ENCODE measurements around the gene SOX18. TPM values are rescaled to one million over a fixed set of nuclear protein-coding genes. Genes with fewer than 3 reads are reported as not detected.

Gene SOX18
- total RNA-seq, 1 donor from 2014 or later: 48.3 TPM

DNA sequence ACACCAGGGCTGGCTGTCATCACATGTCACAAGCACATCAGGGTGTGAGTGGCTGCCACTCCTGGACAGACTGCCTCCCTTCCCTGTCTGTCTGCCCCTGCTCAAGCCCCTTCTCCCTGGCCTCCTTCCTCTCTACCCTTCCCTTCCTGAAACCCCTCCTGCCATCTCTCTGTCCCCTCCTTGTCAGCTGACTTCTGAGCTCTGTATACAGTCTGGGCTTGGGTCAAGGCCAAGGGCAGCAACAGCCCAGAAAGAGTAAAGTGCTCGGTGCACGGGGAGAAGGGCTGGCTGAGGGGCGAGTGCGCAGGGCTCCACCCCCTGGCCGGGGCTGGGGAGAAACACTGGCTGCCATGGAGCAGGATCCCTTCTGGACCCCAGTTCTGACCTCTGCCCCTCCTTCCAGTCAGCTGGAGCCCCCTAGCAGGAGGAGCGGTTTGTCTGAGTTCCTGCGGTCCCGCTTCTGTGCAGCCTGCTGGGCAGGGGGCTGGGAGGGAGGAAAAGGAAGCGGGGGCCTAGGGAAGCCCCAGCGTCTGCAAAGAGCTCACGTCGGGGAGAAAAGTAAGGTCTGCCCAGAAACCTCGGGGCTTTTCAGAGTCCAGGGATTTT is 32.8 kb upstream of the SOX18 start:
- no peak overlapping the region for H3K4me3 ChIP-seq
- DNase-seq (no peak), ATAC-seq (no peak)
- H3K4me1 ChIP-seq: peaks cover 46% of the 10 kb centered on the region
- peaks cover 29% of the 10 kb centered on the region for H3K27me3 ChIP-seq (ENCODE audit: low read depth)
- no peak for TF ChIP-seq CTCF (IDR thresholded peaks at IDR 0.05)
- no peak overlapping the region for H3K27ac ChIP-seq
- intact Hi-C loops (cut with DNase I): no loop called here
- H3K9me3 ChIP-seq: no peaks in the 10 kb centered on the region
- H3K36me3 ChIP-seq: no peaks in the 10 kb centered on the region

DNA sequence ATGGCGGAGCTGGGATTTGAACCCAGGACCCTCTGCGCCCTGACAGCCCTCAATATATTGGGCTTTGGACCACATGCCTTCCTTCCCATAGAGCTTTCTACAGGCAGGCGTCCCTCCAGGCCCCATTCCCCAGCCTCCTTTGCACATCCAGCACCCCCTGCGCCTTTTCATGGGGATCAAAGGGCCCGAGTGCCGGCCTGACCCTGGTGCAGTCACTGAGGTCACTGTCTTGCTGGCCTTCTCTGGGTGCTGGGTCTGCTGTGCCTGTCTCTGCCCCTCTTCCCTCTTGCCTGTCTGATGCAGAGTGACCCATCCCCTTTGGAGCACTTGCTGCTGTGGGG is 32.2 kb upstream of the SOX18 start:
- no peak for TF ChIP-seq CTCF (IDR thresholded peaks at IDR 0.05)
- Histone ChIP-seq H3K9me3 (no peaks in the 10 kb centered on the region), H3K4me3 (no peak overlapping the region), H3K27me3 (ENCODE audit: low read depth) (peaks cover 28% of the 10 kb centered on the region), H3K4me1 (peaks cover 51% of the 10 kb centered on the region), H3K27ac (no peak overlapping the region), H3K36me3 (no peaks in the 10 kb centered on the region)
- no peak for DNase-seq
- ATAC-seq: no peak
- intact Hi-C loops (cut with DNase I): no loop called here

DNA sequence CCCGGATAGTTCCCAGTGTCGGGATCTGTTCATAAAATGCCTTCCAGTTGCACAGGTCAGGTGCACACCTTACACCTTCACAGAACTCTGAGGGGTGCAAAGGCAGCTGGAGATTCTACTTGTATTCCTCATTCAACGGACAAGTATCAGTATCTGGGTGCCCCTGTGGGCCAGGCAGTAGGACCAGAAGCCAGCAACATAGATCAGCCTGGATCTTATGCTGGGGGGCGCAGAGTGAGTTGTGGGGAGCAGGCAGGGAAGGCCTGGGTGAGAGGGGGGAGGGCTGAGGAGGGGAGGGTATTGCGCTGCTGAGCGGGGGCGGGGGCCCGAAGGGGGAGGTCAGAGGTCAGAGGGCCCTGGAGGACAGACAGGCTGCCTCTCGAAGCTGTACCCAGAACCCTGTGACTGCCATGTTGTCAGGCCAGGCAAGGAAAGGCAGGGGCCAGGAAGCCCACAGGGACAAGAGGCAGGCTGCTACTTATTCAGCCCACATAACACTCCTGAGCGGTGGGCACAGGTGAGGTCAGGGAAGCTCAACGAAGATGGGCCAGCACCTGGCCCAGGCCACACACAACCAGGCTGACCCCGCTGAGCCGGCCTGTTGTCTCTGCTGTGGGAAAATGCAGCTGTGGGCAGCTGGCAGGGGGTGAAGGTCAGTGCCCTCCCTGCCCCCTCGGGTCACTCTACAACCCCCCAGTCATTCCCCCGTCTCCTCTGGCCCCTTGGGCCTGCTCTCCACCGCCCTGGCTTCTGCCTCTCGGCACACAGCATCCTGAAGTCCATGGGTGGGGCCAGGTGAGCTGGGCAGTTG is 31.6 kb upstream of the SOX18 start:
- Histone ChIP-seq H3K27me3 (ENCODE audit: low read depth) (peaks cover 22% of the 10 kb centered on the region), H3K36me3 (peaks cover 5% of the 10 kb centered on the region), H3K27ac (peak overlapping the region; percentile 84), H3K9me3 (no peaks in the 10 kb centered on the region), H3K4me1 (peaks cover 57% of the 10 kb centered on the region), H3K4me3 (peak overlapping the region; percentile 59)
- TF ChIP-seq CTCF (IDR thresholded peaks at IDR 0.05): no peak
- no peak for DNase-seq
- no peak for ATAC-seq
- intact Hi-C loops (cut with DNase I): no loop called here

DNA sequence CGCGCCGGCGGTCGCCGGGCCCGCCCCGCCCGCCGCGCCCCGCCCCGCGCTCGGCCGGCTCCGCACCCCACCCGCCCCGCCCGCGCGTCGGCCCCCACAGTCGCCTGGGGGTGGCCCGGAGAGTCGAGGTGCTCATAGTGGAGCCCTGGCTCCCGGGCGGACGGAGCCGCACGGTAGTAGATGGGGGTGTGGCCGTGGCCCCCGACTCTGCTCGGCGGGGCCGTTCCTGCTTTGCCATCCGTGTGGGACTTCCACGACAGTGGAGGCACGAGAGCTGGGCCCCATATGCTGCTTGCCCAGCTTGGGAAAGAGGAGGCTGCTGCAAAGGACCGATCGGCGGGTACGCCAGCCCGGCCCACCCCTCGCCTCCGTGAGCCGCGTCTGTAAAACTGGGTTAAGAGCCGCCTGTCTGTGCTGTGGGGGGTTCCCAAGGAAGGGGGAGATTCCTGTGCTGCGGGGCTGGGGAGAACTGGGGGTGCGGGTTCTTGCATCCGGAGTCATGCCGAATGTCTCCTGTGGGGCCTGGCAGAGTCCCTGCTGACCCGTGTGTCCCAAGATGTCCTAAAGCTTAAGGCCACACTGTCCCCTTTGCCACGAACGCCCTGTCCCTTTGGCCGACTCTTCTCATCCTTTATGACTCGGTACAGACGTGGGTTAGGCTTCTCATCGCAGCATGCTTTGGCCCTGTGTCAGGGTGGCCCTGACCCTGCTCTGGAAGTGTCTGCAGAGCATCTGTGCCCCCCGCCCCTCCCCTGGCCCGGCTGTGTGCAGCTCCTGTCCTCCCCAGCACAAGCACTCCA is 30.8 kb upstream of the SOX18 start, which contains the start of gene OPRL1:
OPRL1 (plus strand) TSS at position 70 of the 800 bp plus-strand sequence. CDS start 12,639 bp downstream, outside the sequence.
- DNase-seq: no peak
- TF ChIP-seq CTCF (IDR thresholded peaks at IDR 0.05): no peak
- intact Hi-C loops (cut with DNase I): no loop called here
- Histone ChIP-seq H3K4me1 (peaks cover 57% of the 10 kb centered on the region), H3K36me3 (peaks cover 9% of the 10 kb centered on the region), H3K9me3 (no peaks in the 10 kb centered on the region), H3K27me3 (ENCODE audit: low read depth) (peaks cover 16% of the 10 kb centered on the region), H3K27ac (peak within 1 kb of the TSS; percentile 84), H3K4me3 (peak within 1 kb of the TSS; percentile 82)
- peak in 1 of 2 donors; percentile 0 for ATAC-seq

DNA sequence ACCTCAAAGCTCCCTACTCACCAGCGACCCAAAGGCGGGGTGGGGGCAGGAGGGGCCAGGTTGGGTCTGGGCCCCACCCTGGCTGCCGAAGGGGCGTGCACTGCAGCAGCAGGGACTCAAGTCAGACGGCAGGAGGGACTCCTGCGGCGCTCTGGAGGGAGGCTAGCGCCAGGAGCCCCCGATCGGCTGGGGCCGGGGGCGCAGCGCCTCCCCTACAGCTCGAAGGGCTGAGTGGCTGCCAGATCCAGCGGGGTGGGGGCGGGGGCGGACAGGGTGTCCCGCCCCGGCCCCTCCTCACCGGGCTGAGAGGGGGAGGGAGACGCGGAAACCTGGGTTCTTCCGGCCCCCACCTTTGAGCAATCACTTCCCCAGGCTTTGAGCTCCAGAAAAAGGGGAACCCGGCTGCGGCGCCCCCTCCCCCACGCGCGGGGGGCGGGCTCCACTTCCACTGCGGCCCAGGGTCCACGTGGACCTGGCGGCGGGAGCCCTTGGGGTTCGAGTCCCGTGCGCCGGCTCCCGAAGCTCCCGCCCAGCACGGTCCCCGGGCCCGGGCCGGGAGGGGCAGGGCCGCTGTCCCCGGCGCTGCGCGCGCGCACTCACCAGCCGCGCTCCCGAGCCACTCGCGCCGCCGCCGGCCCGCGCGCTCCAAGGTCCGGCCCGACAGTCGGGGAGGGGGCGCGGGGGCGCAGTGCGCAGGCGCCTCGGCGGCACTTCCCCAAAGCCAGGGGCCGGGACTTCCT is 30.0 kb upstream of the SOX18 start, which contains the start of gene RGS19:
RGS19 (minus strand) TSS at position 246 of the 740 bp plus-strand sequence. CDS start 2,632 bp downstream, outside the sequence.
- DNase-seq: peak; percentile 91
- intact Hi-C loops (cut with DNase I): no loop called here
- Histone ChIP-seq H3K27ac (peak within 1 kb of the TSS; percentile 84), H3K9me3 (no peaks in the 10 kb centered on the region), H3K4me3 (peak within 1 kb of the TSS; percentile 82), H3K4me1 (peaks cover 52% of the 10 kb centered on the region), H3K27me3 (ENCODE audit: low read depth) (peaks cover 8% of the 10 kb centered on the region), H3K36me3 (peaks cover 17% of the 10 kb centered on the region)
- peak; percentile 67 for ATAC-seq
- no peak for TF ChIP-seq CTCF (IDR thresholded peaks at IDR 0.05)

Data from lower lobe of right lung (tissue), 2 donors.